Osteocyte (in vitro differentiated cells): ENCODE data around the gene SARNP. TPM values are rescaled to one million over a fixed set of nuclear protein-coding genes. Genes with fewer than 3 reads are reported as not detected.

Experiments used
- DNase-seq: peaks from one replicate; pipeline ENCODE4 v3.0.0; 2021; ENCODE audit warnings: mixed read lengths; ENCODE audit not compliant: unreplicated experiment; ENCODE audit errors: extremely low spot score
- H3K27ac Mint-ChIP-seq: one replicate; pipeline ENCODE4 v1.8.0; 2021; ENCODE audit warnings: mild to moderate bottlenecking, mixed read lengths; ENCODE audit not compliant: unreplicated experiment
- H3K27me3 Mint-ChIP-seq: one replicate; pipeline ENCODE4 v1.8.0; 2021; ENCODE audit warnings: mixed read lengths; ENCODE audit not compliant: unreplicated experiment
- H3K36me3 Mint-ChIP-seq: one replicate; pipeline ENCODE4 v1.8.0; 2021; ENCODE audit warnings: mixed read lengths; ENCODE audit not compliant: unreplicated experiment
- H3K4me1 Mint-ChIP-seq: one replicate; pipeline ENCODE4 v1.8.0; 2021; ENCODE audit warnings: mixed read lengths; ENCODE audit not compliant: unreplicated experiment
- H3K4me3 Mint-ChIP-seq: one replicate; pipeline ENCODE4 v1.8.0; 2021; ENCODE audit warnings: mild to moderate bottlenecking, moderate library complexity, mixed read lengths; ENCODE audit not compliant: unreplicated experiment
- H3K9me3 Mint-ChIP-seq: one replicate; pipeline ENCODE4 v1.8.0; 2021; ENCODE audit warnings: mixed read lengths; ENCODE audit not compliant: unreplicated experiment
- total RNA-seq: library from RNA; stranded (reverse); gene quantifications from 2 replicates; pipeline ENCODE4 v1.2.1, GENCODE V29; 2021
- TF ChIP-seq, protein P1 (sequence below): fragments of 200-600 bp; sonication (generic); IDR thresholded peaks from 2 replicates; pipeline ENCODE4 v1.5.0; 2021; ENCODE audit warnings: antibody characterized with exemption, mild to moderate bottlenecking, moderate library complexity

The SARNP gene
- total RNA-seq, 1 donor from 2014 or later = 56.1 TPM

DNA sequence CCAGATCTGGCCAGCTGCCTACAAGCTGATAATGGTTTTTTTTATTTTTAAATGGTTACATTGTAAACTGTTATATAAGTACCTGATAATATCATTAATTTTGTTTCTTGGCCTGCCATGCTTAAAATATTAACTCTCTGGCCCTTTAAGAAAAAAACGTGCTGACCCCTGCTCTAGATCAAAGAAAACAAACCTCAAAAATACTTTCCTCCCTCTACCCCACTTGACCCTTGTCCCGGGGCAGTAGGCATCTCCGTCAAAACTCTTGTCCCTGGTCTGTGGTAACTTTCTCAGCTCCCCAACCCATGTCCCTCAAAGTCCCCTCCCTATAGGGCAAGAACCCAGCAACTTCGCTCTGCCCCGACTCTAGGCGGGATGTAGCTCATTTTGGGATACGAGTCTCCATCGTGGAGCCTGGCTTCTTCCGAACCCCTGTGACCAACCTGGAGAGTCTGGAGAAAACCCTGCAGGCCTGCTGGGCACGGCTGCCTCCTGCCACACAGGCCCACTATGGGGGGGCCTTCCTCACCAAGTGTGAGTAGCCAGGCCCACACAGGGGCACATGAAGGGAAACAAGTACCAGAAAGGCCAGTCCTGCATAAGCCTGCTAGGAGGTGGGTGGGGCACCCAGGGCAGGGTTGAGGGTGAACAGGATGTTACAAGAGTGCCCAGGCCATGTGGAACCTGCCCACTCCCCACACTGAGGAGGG, 93.9 kb downstream of the SARNP start:
- TF ChIP-seq, protein P1, sequence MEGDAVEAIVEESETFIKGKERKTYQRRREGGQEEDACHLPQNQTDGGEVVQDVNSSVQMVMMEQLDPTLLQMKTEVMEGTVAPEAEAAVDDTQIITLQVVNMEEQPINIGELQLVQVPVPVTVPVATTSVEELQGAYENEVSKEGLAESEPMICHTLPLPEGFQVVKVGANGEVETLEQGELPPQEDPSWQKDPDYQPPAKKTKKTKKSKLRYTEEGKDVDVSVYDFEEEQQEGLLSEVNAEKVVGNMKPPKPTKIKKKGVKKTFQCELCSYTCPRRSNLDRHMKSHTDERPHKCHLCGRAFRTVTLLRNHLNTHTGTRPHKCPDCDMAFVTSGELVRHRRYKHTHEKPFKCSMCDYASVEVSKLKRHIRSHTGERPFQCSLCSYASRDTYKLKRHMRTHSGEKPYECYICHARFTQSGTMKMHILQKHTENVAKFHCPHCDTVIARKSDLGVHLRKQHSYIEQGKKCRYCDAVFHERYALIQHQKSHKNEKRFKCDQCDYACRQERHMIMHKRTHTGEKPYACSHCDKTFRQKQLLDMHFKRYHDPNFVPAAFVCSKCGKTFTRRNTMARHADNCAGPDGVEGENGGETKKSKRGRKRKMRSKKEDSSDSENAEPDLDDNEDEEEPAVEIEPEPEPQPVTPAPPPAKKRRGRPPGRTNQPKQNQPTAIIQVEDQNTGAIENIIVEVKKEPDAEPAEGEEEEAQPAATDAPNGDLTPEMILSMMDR = no peak
- peaks cover 25% of the 10 kb centered on the region for H3K36me3 Mint-ChIP-seq
- H3K9me3 Mint-ChIP-seq = no peaks in the 10 kb centered on the region
- H3K27me3 Mint-ChIP-seq = no peaks in the 10 kb centered on the region
- no peak for DNase-seq
- no peak overlapping the region for H3K4me3 Mint-ChIP-seq
- H3K4me1 Mint-ChIP-seq = peaks cover 52% of the 10 kb centered on the region
- peak overlapping the region; percentile 60 for H3K27ac Mint-ChIP-seq

DNA sequence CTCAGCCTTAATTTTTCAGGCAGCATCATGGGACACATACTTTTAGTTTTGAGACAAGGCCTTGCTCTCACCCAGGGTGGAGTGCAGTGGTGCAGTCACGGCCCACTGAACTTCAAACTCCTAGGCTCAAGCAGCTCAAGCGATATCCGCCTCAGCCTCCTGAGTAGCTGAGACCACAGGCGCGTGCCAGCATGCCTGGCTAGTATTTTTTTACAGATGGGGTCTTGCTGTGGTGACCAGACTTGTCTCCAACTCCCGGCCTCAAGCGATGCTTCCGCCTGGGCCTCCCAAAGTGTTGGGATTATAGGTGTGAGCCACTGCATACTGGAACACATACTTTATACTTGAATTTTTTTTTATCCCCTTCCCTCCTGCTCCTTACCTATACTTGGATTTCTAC, 94.6 kb downstream of the SARNP start:
- TF ChIP-seq, protein P1 = no peak
- H3K27me3 Mint-ChIP-seq = no peaks in the 10 kb centered on the region
- peak overlapping the region; percentile 47 for H3K27ac Mint-ChIP-seq
- peaks cover 25% of the 10 kb centered on the region for H3K36me3 Mint-ChIP-seq
- H3K9me3 Mint-ChIP-seq = no peaks in the 10 kb centered on the region
- peaks cover 60% of the 10 kb centered on the region for H3K4me1 Mint-ChIP-seq
- no peak for DNase-seq
- H3K4me3 Mint-ChIP-seq = no peak overlapping the region

DNA sequence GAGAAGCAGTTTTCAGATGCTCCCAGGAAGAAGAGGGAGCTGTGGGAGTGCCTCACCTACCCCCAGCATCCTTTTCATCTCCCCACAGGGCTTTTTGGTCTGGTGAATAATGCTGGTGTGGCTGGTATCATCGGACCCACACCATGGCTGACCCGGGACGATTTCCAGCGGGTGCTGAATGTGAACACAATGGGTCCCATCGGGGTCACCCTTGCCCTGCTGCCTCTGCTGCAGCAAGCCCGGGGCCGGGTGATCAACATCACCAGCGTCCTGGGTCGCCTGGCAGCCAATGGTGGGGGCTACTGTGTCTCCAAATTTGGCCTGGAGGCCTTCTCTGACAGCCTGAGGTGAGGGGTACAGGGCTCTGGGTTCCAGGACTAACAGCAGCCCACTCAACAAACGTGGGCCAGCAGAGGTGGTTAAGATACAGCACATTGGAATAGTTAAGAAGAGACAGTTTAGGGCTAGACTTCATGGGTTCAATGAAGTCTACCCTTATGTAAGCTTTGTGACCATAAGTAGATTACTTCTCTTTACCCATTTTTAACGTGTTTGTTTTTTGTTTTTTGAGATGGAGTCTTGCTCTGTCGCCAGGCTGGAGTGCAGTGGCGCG, 95.8 kb downstream of the SARNP start:
- H3K36me3 Mint-ChIP-seq = peaks cover 21% of the 10 kb centered on the region
- H3K4me1 Mint-ChIP-seq = peaks cover 60% of the 10 kb centered on the region
- no peaks in the 10 kb centered on the region for H3K27me3 Mint-ChIP-seq
- no peaks in the 10 kb centered on the region for H3K9me3 Mint-ChIP-seq
- DNase-seq = no peak
- TF ChIP-seq, protein P1 = no peak
- H3K4me3 Mint-ChIP-seq = no peak overlapping the region
- peak overlapping the region; percentile 50 for H3K27ac Mint-ChIP-seq

DNA sequence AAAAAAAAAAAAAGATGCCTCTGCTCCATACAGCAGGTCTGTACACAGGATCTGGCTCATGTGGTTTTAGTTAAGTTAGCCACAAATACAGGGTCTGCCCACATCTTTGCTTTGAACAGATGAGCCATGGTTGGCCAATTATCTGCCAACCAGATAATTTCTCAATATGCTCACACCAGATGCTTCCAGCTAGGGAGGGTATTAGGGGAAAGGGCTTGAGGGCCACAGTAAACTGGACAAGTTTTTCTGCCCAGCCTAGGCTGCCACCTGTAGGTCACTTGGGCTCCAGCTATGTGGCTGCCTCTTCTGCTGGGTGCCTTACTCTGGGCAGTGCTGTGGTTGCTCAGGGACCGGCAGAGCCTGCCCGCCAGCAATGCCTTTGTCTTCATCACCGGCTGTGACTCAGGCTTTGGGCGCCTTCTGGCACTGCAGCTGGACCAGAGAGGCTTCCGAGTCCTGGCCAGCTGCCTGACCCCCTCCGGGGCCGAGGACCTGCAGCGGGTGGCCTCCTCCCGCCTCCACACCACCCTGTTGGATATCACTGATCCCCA, 96.6 kb downstream of the SARNP start:
- Mint-ChIP-seq H3K9me3 (no peaks in the 10 kb centered on the region), H3K27me3 (no peaks in the 10 kb centered on the region), H3K4me3 (no peak overlapping the region), H3K4me1 (peaks cover 57% of the 10 kb centered on the region), H3K36me3 (peaks cover 16% of the 10 kb centered on the region), H3K27ac (peak overlapping the region; percentile 72)
- TF ChIP-seq, protein P1 = peak; percentile 63
- DNase-seq = no peak

DNA sequence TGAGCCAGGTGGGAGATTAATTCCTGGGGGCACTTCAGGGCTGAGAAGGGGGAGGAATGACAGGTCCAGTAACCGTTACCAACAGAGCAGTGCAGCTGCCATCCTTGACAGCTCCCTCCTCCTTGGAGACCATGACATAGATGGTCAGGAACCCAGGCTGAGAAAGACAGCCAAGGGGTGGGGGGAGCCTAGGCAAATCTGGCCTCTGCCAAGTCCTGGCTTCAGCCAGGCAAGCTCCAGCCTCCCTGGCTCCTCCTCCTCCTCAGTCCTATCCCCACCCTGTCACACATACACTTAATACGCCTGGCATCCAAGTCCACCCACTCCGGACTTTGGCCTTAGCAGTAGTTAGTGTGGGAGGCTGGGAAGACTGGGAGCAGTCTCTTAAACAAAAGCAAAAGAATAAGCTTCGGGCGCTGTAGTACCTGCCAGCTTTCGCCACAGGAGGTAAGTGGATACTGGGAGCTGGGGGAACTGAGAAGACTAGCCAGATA, 97.4 kb downstream of the SARNP start, which contains the start of gene RDH5:
Gene RDH5, plus strand, starts transcription at position 323 of the 494 bp plus-strand sequence. CDS start 792 bp downstream, outside the sequence.
- no peak within 1 kb of the TSS for H3K4me3 Mint-ChIP-seq
- DNase-seq = no peak

More for the DNA sequence above, 97.4 kb downstream of the SARNP start, which contains the start of gene RDH5:
- TF ChIP-seq, protein P1 = no peak
- Mint-ChIP-seq H3K27ac (peak within 1 kb of the TSS; percentile 72), H3K4me1 (peaks cover 59% of the 10 kb centered on the region), H3K36me3 (peaks cover 10% of the 10 kb centered on the region), H3K9me3 (no peaks in the 10 kb centered on the region), H3K27me3 (no peaks in the 10 kb centered on the region)
